Measurements from ENCODE around the gene ADI1. TPM values are rescaled to one million over a fixed set of nuclear protein-coding genes. Genes with fewer than 3 reads are reported as not detected.
"Not testable (repeated sequence)": the region's sequence is repeated elsewhere in the genome, so short reads cannot be mapped to it uniquely, and the experiment has no call there.

The ADI1 gene
- total RNA-seq, 1 donor from 2014 or later: 38.1 TPM

- H3K4me1 ChIP-seq (ENCODE audit: control insufficient read depth in 3 of 3, insufficient read depth in 3 of 3, low read length in 3 of 3): peaks cover 28 to 35% (median 35%) of the 10 kb centered on the region in 3 donors
- peak overlapping the region in 2 of 3 donors; percentile 33 to 74 for H3K9ac ChIP-seq (ENCODE audit: low read depth in 1 of 3, low read length in 3 of 3)
- no peaks in the 10 kb centered on the region for H3K9me3 ChIP-seq (ENCODE audit: control insufficient read depth in 3 of 3, low read length in 3 of 3)
- H3K27me3 ChIP-seq (ENCODE audit: control insufficient read depth in 3 of 3, insufficient read depth in 3 of 3, low read length in 3 of 3): no peaks in the 10 kb centered on the region
- H3K27ac ChIP-seq (ENCODE audit: low read depth, low read length): no peak overlapping the region
- H3K36me3 ChIP-seq (ENCODE audit: control insufficient read depth in 3 of 3, insufficient read depth in 3 of 3, low read length in 3 of 3): peaks cover 25 to 28% (median 27%) of the 10 kb centered on the region in 3 donors
- peak overlapping the region in 1 of 3 donors; percentile 13 for H3K4me3 ChIP-seq (ENCODE audit: low read length in 3 of 3)
Observed at GRCh38 chr2:3460156-3460555, 59.2 kb downstream of the ADI1 start.

- Histone ChIP-seq H3K9ac (ENCODE audit: low read depth in 1 of 3, low read length in 3 of 3) (peak overlapping the region; percentile 33 to 74 (median 39)), H3K27ac (ENCODE audit: low read depth, low read length) (no peak overlapping the region), H3K4me3 (ENCODE audit: low read length in 3 of 3) (peak overlapping the region in 1 of 3 donors; percentile 29), H3K4me1 (ENCODE audit: control insufficient read depth in 3 of 3, insufficient read depth in 3 of 3, low read length in 3 of 3) (peaks cover 27 to 35% (median 30%) of the 10 kb centered on the region in 3 donors), H3K9me3 (ENCODE audit: control insufficient read depth in 3 of 3, low read length in 3 of 3) (no peaks in the 10 kb centered on the region), H3K36me3 (ENCODE audit: control insufficient read depth in 3 of 3, insufficient read depth in 3 of 3, low read length in 3 of 3) (peaks cover 20 to 24% (median 20%) of the 10 kb centered on the region in 3 donors), H3K27me3 (ENCODE audit: control insufficient read depth in 3 of 3, insufficient read depth in 3 of 3, low read length in 3 of 3) (no peaks in the 10 kb centered on the region)
Observed at GRCh38 chr2:3459185-3460015, 59.9 kb downstream of the ADI1 start.

- Histone ChIP-seq H3K9me3 (ENCODE audit: control insufficient read depth in 3 of 3, low read length in 3 of 3) (no peaks in the 10 kb centered on the region), H3K27ac (ENCODE audit: low read depth, low read length) (no peak overlapping the region), H3K4me3 (ENCODE audit: low read length in 3 of 3) (no peak overlapping the region), H3K4me1 (ENCODE audit: control insufficient read depth in 3 of 3, insufficient read depth in 3 of 3, low read length in 3 of 3) (peaks cover 27 to 35% (median 33%) of the 10 kb centered on the region in 3 donors), H3K27me3 (ENCODE audit: control insufficient read depth in 3 of 3, insufficient read depth in 3 of 3, low read length in 3 of 3) (no peaks in the 10 kb centered on the region), H3K36me3 (ENCODE audit: control insufficient read depth in 3 of 3, insufficient read depth in 3 of 3, low read length in 3 of 3) (peaks cover 18 to 24% (median 19%) of the 10 kb centered on the region in 3 donors), H3K9ac (ENCODE audit: low read depth in 1 of 3, low read length in 3 of 3) (no peak overlapping the region)
Observed at GRCh38 chr2:3458396-3459184, 60.7 kb downstream of the ADI1 start.

- Histone ChIP-seq H3K9me3 (ENCODE audit: control insufficient read depth in 3 of 3, low read length in 3 of 3) (no peaks in the 10 kb centered on the region), H3K4me3 (ENCODE audit: low read length in 3 of 3) (no peak overlapping the region), H3K27me3 (ENCODE audit: control insufficient read depth in 3 of 3, insufficient read depth in 3 of 3, low read length in 3 of 3) (no peaks in the 10 kb centered on the region), H3K4me1 (ENCODE audit: control insufficient read depth in 3 of 3, insufficient read depth in 3 of 3, low read length in 3 of 3) (peaks cover 27 to 39% (median 33%) of the 10 kb centered on the region in 3 donors), H3K27ac (ENCODE audit: low read depth, low read length) (no peak overlapping the region), H3K36me3 (ENCODE audit: control insufficient read depth in 3 of 3, insufficient read depth in 3 of 3, low read length in 3 of 3) (peaks cover 16 to 24% (median 23%) of the 10 kb centered on the region in 3 donors), H3K9ac (ENCODE audit: low read depth in 1 of 3, low read length in 3 of 3) (no peak overlapping the region)
Observed at GRCh38 chr2:3457524-3458395, 61.6 kb downstream of the ADI1 start.

GRCh38 chr2:3456125-3456524 is 63.2 kb downstream of the ADI1 start:
- peaks cover 20 to 30% (median 26%) of the 10 kb centered on the region in 3 donors for H3K4me1 ChIP-seq (ENCODE audit: control insufficient read depth in 3 of 3, insufficient read depth in 3 of 3, low read length in 3 of 3)
- no peaks in the 10 kb centered on the region for H3K27me3 ChIP-seq (ENCODE audit: control insufficient read depth in 3 of 3, insufficient read depth in 3 of 3, low read length in 3 of 3)
- peaks cover 19 to 28% (median 22%) of the 10 kb centered on the region in 3 donors for H3K36me3 ChIP-seq (ENCODE audit: control insufficient read depth in 3 of 3, insufficient read depth in 3 of 3, low read length in 3 of 3)

GRCh38 chr2:3454802-3455201 is 64.5 kb downstream of the ADI1 start:
- Histone ChIP-seq H3K27me3 (ENCODE audit: control insufficient read depth in 3 of 3, insufficient read depth in 3 of 3, low read length in 3 of 3) (no peaks in the 10 kb centered on the region), H3K4me3 (ENCODE audit: low read length in 3 of 3) (no peak overlapping the region), H3K4me1 (ENCODE audit: control insufficient read depth in 3 of 3, insufficient read depth in 3 of 3, low read length in 3 of 3) (peaks cover 8 to 17% (median 15%) of the 10 kb centered on the region in 3 donors), H3K9ac (ENCODE audit: low read depth in 1 of 3, low read length in 3 of 3) (no peak overlapping the region), H3K36me3 (ENCODE audit: control insufficient read depth in 3 of 3, insufficient read depth in 3 of 3, low read length in 3 of 3) (peaks cover 20 to 32% (median 23%) of the 10 kb centered on the region in 3 donors), H3K27ac (ENCODE audit: low read depth, low read length) (no peak overlapping the region), H3K9me3 (ENCODE audit: control insufficient read depth in 3 of 3, low read length in 3 of 3) (no peaks in the 10 kb centered on the region)

More at GRCh38 chr2:3456125-3456524, 63.2 kb downstream of the ADI1 start:
- Histone ChIP-seq H3K27ac (ENCODE audit: low read depth, low read length) (no peak overlapping the region), H3K4me3 (ENCODE audit: low read length in 3 of 3) (no peak overlapping the region), H3K9ac (ENCODE audit: low read depth in 1 of 3, low read length in 3 of 3) (no peak overlapping the region), H3K9me3 (ENCODE audit: control insufficient read depth in 3 of 3, low read length in 3 of 3) (no peaks in the 10 kb centered on the region)

GRCh38 chr2:3454005-3454404 is 65.3 kb downstream of the ADI1 start:
- H3K27ac ChIP-seq (ENCODE audit: low read depth, low read length); H3K9ac ChIP-seq (ENCODE audit: low read depth in 1 of 3, low read length in 3 of 3); H3K27me3 ChIP-seq (ENCODE audit: control insufficient read depth in 3 of 3, insufficient read depth in 3 of 3, low read length in 3 of 3); H3K4me3 ChIP-seq (ENCODE audit: low read length in 3 of 3); H3K9me3 ChIP-seq (ENCODE audit: control insufficient read depth in 3 of 3, low read length in 3 of 3); H3K4me1 ChIP-seq (ENCODE audit: control insufficient read depth in 3 of 3, insufficient read depth in 3 of 3, low read length in 3 of 3): not testable (repeated sequence)
- peaks cover 18 to 35% (median 30%) of the 10 kb centered on the region in 3 donors for H3K36me3 ChIP-seq (ENCODE audit: control insufficient read depth in 3 of 3, insufficient read depth in 3 of 3, low read length in 3 of 3)

- H3K9me3 ChIP-seq (ENCODE audit: control insufficient read depth in 3 of 3, low read length in 3 of 3): no peaks in the 10 kb centered on the region
- H3K36me3 ChIP-seq (ENCODE audit: control insufficient read depth in 3 of 3, insufficient read depth in 3 of 3, low read length in 3 of 3): peaks cover 15 to 32% (median 29%) of the 10 kb centered on the region in 3 donors
- peak overlapping the region in 1 of 3 donors; percentile 45 for H3K4me3 ChIP-seq (ENCODE audit: low read length in 3 of 3)
- peaks cover 0 to 8% (median 7%) of the 10 kb centered on the region in 3 donors for H3K4me1 ChIP-seq (ENCODE audit: control insufficient read depth in 3 of 3, insufficient read depth in 3 of 3, low read length in 3 of 3)
- H3K9ac ChIP-seq (ENCODE audit: low read depth in 1 of 3, low read length in 3 of 3): no peak overlapping the region
- H3K27me3 ChIP-seq (ENCODE audit: control insufficient read depth in 3 of 3, insufficient read depth in 3 of 3, low read length in 3 of 3): no peaks in the 10 kb centered on the region
- no peak overlapping the region for H3K27ac ChIP-seq (ENCODE audit: low read depth, low read length)
Observed at GRCh38 chr2:3453190-3453999, 65.9 kb downstream of the ADI1 start.
